Measurements from ENCODE around the gene DPYSL4.
A peak's percentile ranks its signal among the peaks of the same experiment; 100 is the strongest.

The DPYSL4 gene

DNA sequence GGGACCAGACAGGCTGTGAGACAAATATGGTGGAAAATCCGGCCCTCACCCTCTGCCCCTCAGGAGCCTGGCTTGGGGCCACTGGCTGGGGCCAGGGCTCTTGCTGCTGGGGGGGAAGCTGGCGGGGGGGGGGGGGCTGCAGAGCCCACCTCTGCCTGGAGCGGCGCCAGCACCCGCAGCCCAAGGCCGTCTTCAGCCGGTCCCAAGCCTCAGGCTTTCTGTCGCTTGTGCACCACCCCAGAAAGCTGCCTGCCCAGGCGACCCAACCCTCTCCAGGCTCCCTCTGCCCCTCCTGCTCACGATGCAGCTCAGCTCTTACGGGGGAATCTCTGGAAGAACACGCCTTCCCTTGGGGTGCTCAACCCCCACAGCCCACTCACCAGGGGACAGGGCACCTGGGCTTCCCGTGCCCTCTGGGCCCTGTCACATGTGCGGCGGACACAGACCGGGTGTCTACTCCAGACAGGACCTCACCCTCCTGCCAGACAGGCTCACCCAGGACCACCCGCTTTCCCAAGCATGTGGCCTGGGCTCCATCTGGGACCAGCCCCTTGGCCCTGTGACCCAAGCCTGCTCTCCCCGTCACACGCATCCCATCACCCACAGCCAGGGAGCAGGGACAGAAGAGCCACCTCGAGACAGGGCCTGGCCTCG, 43.9 kb downstream of the DPYSL4 start:
- DNase-seq: no peak

DNA sequence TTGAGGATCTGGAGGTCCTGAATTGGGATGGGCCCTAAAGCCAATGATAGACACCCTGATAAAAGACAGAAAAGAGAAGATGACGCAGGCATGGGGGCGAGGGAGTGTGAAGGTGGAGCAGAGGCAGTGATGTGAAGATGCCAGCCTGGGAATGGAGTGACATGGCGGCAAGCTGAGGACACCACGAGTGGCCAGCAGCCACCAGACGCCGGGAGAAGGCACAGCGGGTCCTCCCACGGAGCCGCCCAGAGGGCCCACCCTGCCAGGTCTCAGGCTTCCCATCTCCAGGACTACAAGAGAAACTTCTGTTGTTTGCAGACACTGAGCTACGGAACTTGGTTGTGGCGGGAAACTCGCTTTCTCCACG, 44.9 kb downstream of the DPYSL4 start:
- no peak for DNase-seq

DNA sequence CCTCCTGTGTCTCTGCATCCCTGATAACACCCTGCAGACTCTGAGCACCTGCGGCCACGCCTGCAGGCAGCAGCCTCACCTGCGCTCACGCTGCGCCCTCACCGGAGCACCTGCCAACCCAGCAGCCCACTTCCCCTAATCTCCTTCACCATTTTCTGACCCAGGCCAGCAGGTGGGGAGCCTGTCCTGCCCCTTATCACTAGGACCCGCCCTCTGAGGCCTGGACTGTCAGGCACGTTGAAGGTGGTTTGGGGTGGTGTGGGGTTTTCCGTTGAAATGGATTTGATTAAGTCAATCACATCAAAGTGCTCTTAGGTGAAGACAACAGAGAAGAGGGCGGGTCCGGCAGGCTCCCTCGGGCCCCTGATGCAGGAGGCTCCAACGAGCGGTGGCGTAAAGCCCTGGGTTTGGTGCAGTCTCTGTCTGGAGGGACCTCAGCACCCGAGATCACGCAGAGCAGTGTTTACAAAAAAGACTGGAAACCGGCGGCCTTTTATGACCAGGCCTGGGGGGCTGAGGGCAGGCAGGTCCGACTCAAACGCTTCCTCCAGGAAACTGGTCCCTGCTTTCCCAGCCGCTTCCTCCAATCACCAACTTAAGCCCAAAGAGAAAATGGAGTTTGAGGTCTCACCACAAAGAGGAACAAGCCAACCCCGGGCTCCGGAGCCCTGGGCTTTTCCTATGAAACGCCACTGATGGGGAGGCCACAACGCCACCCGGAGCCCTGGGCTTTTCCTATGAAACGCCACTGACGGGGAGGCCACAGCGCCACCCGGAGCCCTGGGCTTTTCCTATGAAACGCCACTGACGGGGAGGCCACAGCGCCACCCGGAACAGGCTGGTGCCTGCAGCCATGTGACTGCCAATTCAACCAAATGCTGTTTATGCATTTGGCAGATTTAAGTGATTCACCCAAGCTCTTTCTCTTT, 45.5 kb downstream of the DPYSL4 start:
- DNase-seq: peak; percentile 65

DNA sequence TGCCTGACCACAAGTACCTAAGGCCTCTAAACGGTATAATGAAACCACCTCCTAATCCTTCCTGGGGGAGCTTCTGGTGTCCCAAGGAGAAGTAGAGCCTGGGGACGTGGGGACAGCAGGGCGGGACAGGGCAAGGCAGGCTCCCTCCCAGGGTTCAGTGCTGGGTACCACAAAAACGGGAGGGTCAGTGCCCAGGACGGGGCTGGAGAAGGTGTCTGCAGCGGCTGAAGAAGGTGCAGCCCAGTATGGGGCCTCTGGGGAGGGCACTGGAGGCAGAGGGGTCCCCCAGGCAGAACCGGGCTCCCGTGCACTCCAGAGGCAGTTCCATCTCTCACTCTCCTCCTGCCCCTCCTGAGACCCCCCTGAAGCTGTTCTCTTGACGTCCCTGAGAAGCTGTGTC, 46.2 kb downstream of the DPYSL4 start:
- no peak for DNase-seq

DNA sequence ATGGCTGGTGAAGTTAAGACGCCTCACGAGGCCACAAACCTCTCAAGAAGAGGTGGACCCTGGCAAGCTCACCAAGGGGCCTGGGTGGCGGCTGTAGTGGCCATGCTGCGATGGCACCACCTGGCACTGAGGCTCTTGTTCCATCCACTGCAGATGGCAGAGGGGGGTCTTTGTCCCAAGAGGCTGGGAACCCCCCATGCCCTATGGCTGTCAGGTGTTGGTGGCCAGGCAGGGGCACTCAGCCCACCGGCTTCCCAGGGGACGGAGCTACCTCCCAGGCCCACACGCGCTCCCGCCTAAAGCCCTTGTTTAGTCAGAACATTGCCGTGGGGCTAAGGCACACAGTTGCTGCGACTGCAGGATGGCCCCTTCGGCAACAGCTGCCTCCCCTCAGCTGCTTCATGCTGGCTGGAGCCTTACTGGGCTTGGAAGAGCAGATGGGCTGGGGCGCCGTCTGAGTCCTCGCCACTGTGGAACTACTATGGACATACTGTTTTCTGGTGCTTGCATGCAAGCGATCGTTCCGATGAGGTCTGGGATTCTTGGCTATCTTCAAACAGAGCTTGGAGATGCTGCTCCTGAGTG, 46.8 kb downstream of the DPYSL4 start:
- no peak for DNase-seq

DNA sequence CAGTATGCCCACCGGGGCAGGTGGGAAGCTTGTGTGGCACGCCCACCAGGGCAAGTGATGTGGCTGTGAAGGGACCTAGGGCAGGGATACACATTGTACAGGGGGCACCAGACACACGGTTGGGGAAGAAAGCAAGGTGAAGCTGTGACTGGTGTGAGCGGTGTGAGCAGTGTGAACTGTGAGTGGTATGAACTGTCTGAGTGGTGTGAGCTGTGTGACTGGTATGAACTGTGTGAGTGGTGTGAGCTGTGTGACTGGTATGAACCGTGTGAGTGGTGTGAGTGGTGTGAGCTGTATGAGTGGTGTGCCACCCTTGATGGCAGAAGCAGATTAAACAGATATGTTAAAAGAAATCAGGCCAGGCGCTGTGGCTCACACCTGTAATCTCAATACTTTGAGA, 48.1 kb downstream of the DPYSL4 start:
- no peak for DNase-seq

DNA sequence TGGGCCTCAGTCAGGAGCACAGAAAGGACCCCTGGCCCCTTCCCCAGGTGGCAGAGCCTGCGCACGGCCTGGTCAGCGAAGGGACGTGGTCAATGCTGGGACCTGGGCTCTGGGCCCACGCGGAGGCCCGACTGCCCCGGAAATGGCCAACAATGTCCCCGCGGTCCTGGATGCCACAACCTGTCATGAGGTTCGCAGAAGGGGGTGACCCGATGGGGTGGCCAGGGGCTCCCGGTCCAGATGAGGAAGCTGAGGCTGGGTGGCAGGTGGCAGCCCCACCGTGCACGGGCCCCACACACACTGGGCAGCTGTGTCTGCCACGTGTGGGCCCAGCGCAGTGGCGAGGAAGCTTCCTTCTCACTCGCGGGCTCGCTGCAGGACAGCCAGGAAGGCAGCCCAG, 49.4 kb downstream of the DPYSL4 start:
- DNase-seq: no peak

DNA sequence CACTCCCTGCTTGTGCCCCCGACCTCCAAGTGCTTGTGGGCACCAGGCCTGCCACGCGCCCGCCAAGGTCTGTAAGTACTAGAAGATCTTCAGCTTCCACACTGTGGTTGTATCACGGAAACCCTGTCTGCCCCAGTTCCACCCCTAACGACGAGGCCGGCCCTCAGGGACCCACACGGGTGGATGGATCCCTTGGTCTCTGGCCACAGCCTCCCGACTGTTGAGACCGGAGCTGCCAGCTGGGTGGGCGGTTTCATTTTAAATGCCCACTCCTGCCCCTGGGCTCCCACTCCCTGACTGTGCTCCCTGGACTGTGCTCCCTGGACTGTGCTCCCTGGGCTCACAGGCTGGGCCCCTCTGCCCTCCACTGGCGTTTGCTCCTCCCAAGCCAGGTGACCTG, 50.1 kb downstream of the DPYSL4 start:
- no peak for DNase-seq

DNA sequence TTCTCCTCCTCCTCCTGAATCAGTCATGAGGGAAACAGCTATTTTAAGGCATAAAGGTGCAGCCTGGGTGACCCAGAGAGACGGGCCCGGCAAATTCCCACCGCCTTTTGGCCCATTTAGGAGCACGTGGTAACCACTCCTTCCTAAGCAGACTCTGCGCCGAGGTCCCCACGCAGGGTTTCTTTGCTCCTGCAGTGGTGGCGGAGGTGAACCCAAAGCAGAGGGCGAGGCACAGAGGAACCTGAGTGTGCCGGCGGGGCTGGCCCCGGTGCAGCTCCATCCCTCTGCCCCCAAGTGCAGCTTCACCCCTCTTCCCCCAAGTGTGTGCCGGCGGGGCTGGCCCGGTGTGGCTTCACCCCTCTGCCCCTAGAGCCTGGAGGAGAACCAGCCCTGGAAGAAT, 50.6 kb downstream of the DPYSL4 start:
- no peak for DNase-seq

DNA sequence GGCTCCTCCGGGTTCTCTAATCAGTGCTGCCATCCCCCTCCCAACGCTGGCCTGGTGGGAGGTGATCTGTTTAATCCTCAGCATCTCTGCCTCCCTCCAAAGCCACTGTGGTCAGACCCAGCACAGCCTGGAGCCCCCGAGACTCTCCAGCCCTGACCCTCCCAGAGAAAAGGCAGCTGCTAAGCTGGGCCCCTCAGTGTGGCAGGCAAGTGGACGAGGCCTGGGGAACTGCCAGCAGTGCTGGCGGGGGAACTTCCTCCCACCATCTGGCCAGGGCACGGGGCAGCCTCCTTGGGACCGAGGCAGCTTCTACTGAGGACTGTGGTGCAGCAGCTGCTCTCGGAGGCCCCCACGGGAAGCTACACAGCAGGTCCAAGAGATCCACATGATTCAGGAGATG, 51.1 kb downstream of the DPYSL4 start:
- DNase-seq: no peak

DNA sequence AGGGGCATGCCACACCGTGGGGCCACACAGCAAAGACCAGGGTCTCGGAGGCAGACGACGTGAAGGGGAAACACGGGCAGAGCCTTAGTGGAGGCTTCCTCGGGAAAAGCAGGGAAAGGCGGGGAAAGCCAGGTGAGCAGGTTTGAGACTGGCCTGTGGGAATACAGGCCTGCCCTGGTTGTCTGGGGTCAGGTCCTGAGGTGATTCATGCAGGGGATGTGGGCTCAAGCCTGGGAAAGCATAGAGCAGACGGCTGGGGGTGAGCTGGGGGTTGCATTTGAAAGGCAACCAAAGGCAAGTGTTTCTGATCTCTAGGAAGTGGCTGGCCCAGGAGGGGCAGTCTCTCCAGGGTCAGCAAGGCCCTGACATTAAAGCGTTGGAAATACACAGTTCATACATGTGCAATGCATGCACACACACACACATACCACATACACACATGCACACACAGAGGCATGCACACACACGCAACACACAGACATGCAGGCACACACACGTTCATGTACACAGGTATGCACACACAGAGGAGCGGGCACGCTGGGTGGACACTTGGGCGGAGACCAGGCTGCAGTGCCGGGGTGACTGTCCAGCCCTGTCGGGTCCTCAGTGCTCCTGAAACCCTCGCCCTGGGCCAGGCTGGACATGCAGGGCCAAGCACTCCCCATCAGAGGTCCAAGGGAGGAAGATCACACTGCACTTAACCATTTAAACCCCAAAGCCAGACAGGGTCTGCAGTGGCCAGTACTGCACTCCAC, 51.8 kb downstream of the DPYSL4 start:
- no peak for DNase-seq

DNA sequence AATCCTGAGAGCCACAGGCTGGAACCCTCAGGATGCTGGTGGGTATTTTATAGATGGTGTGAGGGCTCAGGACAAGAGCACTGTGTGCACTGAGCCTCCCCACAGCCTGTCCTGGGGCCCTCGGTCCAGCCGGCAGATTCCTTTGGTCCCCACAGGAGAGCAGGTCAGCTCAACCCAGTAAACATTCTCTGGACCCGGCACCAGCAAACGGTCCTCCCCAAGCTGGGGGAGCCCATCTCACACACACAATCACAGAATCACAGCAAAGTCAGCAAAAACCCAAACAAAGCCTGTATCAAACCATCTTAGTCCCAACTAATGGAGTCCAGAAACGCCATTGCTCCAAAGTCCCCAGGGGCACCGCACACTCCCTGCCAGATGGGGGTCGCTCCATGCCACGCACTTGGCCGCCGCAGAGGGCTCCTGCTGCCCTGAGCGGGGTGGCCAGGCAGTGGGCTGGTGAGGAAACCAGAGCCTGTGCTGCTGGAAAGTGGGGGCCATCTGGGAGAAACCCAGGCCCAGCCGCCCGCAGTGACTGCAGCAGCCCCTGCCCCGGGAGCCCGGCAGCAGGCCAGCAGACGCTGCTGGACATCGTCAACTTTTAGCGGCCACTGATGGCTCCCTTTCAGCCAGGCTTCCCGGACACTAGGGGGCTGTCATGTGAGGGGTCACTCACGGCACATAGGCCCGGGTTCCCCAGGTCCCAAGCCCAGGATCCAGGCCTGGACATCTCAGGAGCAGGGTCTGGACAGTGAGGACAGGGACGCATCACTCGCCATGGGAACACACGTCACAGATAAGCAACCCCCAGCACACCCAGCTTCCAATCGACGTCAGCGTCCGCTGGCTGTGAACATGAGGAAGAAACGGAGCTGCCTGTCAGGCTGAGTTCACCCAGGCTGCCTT, 52.6 kb downstream of the DPYSL4 start:
- DNase-seq: no peak

DNA sequence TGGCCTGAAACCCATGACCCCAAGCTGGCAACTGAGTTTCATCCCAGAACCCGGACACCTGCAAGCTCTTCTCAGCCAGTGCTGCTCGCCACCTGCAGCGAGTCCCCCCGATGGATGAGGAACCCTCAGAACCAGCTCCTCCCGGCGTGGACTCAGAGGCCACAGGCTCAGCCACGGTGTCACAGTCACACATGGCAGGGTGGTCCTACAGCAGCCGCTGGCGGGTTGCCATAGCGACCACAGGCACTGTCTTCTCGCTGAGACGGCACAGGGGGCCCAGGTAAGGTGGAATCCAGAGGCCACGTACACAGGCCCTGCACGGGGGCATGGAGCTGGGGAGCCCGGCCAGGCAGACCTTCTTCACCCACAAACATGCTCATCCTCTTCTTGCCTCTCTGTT, 53.4 kb downstream of the DPYSL4 start:
- no peak for DNase-seq

DNA sequence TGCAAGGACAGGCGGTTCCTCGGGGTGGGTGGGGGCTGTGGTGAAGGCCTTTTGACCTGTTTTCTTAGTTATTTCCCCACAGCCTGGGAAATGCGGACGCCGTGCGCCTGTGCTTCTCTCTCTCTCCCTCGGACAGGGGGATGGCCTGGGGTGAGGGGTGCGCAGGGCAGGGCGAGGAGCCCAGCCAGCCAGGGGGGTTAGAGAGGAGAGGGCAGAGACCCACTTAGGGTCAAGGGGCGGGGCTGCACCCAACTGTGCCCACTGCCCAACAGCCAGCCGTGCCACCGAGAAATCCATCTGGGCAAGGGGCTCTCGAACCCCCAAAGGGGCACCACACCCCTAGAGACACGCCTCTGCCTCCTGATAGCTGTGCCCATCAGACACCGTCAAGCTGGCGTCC, 53.8 kb downstream of the DPYSL4 start:
- DNase-seq: no peak

DNA sequence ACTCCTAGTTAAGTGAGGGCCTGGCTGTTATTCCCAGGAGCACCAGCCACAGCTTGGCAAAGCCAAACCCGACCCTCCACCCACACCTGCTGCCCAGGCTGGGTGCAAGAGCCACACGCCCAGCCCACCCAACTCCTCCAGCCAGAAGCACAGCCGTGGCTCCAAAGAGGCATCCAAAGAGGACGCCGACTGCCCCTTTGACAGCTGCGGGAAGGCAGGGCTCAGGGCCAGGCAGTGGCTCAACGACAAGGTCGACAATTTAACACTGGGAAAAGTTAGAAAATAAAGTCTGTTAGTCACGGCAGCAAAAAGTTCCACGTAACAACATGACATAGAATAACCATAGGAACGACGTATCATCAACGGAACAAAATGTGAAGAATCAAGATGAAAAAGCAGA, 54.3 kb downstream of the DPYSL4 start:
- no peak for DNase-seq

DNA sequence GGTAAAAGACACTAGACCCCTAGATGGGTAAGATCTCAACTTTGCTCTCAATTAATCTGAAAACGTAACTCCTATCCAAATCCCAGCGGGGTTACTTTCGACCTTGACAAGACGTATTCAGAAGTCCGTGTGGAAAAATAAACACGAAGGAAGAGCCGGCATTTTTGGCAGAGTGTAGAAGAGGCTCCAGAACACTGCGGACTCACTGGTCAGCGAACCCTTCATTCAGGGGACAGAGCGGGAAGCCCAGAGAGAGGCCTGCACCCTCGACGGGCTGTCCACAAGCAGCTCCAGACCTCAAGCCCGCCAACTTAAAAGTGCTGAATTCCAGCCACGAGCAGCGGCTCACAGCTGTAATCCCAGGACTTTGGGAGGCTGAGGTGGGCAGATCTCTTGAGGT, 54.7 kb downstream of the DPYSL4 start:
- DNase-seq: no peak

DNA sequence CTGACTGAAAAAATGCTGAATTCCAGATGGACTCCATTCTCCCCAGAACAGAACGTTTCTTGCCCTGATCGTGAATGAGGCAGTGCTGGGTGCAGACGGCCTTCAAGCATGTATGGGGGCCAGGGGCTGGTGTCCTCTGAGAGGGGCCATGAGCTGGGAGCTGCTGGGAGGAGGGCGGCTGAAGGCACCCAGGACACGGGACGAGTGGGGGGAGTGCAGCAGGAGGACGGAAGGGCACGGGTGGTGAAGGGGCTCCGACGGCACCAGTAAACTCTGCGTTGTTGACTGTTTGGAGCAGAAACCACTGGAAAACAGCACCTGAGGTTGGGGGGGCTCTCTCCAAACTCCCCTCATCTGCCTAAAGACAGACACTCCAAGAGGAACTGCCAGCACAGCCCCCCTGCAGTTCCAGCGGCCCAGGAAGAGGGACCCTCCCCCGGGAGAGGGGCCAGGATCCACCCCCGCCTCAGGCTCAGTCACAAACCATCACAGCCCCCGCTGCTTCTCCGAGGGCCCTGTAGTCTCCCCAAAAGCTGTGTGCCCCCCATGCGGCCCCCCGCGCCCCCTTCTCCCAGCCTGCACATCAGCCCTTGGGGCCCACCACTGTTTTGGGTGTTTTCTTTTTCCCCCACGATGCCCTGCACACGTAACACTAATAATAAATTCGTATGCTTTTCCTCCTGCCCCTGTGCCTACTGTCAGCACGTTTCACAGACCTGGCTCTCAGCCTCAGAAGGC, 55.5 kb downstream of the DPYSL4 start:
- no peak for DNase-seq

DNA sequence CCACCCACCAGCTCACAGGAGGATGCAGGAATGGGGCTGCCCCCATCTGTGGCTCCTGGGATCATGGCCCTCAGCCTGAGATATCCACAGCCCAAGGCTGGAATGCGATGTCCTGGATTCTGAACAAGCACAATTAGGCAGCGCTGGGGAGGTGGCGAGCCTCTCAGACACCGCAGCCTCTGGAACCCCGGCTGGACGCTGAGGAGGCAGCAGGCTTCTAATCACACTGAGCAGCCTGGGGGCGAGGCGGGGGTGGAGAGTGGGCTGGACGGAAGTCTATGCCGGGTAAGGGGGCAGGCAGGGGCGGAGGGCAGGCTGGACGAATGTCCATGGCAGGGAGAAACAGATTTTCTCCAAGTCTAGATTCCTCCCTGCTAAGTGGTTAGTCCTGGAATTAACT, 56.4 kb downstream of the DPYSL4 start:
- DNase-seq: no peak

DNA sequence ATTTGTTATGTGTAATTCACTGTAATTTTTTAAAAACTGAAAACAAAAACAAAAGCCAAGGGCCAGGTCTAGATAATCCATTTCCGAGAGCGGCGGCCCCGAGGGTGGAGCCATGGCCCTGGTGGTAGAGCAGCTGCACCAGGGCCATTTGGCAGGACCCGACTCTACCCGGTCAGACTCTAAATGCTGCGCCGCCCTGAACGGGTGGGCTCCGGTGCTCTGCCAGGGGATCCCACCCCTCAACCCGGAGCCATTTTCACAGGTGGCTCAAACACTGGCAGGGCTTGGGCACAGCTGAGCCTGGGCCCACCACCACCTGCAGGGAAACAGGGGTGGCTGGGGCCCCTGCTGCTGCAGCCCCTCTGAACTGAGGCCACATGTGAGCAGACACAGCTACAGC, 56.9 kb downstream of the DPYSL4 start:
- DNase-seq: no peak

DNA sequence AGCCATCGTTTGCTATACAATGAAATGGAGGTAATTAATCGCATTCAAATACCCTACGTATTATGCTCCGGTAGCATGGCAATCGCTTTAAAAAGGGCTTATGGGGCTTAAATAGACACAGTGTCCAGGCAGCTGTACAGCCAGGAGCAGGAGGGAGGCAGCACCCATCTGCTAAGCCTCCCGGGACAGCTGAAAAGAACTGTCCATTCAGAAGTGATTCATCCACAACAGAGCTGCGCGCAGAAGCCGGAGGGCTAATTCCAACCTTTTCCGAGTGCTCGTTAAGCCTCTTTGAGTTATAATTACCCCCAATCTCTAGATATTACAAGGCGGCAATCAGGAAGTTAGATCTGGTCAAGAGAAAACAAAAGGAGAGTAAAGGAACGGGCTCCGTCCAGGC, 58.3 kb downstream of the DPYSL4 start:
- no peak for DNase-seq

DNA sequence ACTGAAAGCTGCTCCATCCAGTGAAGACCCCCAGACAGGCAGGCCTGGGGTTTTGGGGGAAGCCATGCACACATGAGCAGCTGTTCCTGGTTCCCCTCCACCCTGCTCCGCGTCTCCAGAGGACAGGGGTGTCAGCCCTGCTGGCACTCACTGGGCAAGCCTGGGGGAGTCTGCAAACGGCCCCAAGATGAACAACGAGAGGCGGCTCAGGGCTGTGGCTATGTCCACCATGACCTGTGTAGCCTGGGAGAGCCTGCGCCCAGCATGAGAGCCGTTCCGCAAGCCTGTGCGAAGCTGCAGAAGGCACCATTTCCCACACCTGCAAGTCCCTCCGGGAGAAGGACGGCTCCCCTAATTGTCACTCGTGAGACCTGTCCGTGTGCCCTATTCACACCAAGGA, 59.5 kb downstream of the DPYSL4 start:
- DNase-seq: no peak

DNA sequence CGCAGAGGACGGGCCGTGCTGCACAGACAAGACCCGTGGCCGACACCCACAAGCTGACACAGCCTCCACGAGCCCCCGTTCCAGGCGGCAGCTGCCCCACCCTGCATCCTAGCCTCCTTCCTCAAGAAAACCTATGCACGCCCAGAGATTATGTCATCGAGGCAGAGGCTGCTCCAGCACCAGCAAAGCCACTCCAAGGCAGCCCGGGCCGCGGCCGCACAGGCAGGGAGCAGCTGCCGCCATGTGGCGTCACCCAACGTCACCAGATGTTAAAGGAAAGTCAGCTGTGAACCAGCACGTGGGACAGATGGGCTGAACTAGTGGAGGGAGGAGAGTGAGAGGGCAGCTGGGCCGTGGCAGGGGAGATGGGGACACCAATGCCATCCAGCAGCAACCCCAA, 61.2 kb downstream of the DPYSL4 start:
- no peak for DNase-seq
